NOMO-1 (cell line): ENCODE data around the gene KIAA0825.

ENCODE experiments used
- DNase-seq, 2 experiments: peaks; one replicate each; lab custom pipeline; 2025; ENCODE audit not compliant: unreplicated experiment in 2 of 2; lab: John Stamatoyannopoulos, UW

KIAA0825 gene

GRCh38 chr5:94442076-94442475 is 176.3 kb downstream of the KIAA0825 start:
- DNase-seq: no peak

- no peak for DNase-seq
Measured at GRCh38 chr5:94440015-94440414, 178.4 kb downstream of the KIAA0825 start.

GRCh38 chr5:94433397-94434163 is 184.8 kb downstream of the KIAA0825 start:
- peak; percentile 53 to 90 for DNase-seq

DNA sequence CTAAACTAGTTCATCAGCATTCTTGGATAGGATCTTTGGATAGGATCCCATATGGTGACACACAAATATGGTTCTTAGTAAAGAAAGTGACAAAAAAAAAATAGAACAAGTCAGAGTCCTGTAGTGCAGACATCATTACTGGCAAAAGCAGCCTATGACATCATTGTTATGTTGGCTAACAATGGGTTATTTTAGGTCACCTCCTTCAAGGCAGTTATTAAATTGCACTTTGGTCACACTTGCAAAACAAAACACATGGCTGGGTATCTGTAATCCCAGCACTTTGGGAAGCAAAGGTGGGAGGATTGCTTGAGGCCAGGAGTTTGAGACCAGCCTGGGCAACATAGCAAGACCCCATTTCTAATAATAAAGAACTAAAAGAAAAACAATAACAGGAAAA is 185.9 kb downstream of the KIAA0825 start:
- DNase-seq: peak in 1 of 2 experiments; percentile 12

DNA sequence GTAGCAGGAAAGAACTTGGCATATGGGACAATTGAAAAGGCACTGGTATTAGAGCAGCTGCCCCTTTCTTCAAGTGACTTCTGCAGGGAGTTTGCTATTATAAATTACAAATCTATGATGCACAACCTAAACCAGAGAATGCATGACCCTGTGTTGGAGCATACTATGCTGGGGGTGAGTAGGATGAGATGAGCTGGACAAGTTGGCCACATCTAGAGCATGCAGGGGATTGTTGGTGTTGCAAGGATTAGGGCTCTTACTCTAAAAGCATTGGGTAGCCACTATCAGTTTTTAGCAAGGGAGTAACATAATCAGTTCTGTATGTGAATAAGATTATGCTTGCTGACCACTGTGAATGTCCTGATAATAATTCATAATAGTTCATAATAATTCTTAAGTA is 186.7 kb downstream of the KIAA0825 start:
- DNase-seq: no peak

GRCh38 chr5:94429566-94429965 is 188.8 kb downstream of the KIAA0825 start:
- no peak for DNase-seq

DNA sequence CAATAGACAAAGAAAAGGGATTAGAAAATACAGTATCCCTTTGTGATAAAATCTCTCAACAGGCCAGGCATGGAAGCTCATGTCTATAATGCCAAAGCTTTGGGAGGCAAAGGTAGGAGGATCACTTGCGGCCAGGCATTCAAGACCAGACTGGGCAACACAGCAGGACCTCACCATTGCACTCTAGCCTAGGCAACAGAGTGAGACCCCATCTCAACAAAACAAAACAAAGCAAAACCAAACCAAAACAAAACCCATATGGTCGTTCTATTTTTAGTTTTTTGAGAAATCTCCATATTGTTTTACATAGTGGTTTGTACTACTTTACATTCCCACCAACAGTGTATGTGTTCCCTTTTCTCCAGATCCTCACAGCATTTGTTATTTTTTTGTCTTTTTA is 193.0 kb downstream of the KIAA0825 start:
- no peak for DNase-seq

DNA sequence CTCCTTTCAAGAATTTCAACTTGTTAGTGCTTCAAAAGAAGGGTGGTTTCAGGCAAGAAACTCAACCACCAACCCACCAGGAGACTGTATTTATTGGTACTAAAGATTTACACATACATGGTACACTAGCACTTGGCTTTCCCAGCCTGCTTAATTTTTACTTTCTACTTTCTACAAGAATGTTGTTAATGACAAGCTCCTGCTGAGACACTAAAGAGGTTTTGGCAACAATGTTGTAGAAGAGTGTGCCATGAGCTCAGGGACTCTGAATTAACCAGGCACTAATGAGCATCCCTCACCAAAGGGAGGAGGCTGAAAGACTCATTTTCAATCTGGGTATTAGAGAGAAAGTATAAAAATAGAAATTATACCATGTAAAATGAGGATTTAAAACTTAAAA is 195.0 kb downstream of the KIAA0825 start:
- DNase-seq: no peak

GRCh38 chr5:94422812-94423211 is 195.6 kb downstream of the KIAA0825 start:
- peak in 1 of 2 experiments; percentile 37 for DNase-seq

DNA sequence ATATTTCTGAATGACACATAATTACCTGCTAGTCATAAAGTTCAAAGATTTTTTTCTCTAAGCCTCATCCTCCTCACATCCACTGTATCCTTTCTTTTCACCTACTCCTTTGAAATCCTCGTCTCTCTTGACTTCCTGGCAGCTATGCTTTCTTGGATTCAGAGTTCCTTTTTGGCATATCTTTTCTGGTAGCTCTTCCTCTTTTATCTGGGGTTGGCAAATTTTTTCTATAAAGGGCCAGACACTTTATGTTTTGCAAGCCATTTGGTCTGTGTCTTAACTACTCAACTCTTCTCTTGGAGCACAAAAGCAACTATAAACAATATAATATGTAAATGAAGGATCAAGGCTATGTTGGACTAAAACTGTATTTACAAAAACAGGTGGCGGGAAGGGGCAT is 197.5 kb downstream of the KIAA0825 start:
- DNase-seq: peak; percentile 25 to 29

DNA sequence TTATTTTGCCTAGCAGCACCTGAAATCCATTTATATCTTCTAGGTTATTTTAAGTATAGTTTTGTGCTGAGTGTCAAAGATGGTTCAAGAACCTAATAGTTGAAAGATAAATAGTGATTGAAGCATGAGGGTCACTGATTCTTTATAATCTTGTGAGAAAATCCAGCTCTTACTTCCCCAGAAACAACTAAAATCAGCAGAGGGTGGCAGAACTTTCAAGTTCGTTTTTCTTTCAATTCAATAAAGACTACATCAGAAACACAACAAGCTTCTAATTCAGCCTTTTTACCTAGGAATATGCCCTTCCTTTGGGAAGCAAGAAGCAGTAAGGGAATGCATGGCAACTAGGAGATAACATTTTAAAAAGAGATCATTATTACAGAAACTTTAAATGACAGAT is 202.6 kb downstream of the KIAA0825 start:
- no peak for DNase-seq

DNA sequence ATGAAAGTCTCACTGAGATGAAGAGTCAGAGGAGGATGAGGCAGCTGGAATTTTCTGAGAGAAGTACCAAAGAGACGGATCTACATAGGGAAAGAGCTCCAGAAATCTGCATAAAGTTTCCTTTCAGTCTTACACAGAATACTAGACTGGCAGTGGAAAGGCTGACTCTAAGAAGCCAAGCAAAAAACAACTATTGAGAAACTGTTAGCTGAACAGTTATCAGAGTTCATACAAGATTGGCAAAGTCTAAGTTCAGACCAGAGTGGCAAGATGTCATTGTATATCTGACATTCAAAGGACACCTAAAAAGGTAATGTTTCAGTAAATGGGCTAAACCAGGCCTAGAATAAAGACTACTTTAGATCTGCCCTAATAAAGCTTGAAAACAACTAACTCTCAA is 209.0 kb downstream of the KIAA0825 start:
- no peak for DNase-seq

GRCh38 chr5:94407023-94407422 is 211.4 kb downstream of the KIAA0825 start:
- no peak for DNase-seq

DNA sequence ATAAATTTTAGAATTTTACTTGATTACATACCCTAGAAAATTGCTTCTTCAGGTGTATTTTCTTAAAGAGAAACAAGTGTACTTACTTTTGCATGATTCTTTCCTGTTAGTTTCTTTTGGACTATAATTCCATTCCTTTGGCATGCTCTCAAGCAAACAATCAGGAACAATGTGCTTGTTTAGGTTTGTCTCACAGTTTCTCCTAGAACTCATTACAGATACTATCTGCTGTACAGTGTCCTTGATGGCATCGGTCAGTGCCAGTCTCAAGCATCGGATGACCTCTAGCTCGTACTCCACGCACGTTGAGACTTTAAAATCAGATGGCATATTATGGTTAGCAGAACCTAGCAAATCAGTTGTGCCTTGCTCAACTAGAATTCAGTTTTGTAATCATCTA is 214.9 kb downstream of the KIAA0825 start:
- DNase-seq: no peak

- DNase-seq: no peak
Measured at GRCh38 chr5:94402096-94402495, 216.3 kb downstream of the KIAA0825 start.

DNA sequence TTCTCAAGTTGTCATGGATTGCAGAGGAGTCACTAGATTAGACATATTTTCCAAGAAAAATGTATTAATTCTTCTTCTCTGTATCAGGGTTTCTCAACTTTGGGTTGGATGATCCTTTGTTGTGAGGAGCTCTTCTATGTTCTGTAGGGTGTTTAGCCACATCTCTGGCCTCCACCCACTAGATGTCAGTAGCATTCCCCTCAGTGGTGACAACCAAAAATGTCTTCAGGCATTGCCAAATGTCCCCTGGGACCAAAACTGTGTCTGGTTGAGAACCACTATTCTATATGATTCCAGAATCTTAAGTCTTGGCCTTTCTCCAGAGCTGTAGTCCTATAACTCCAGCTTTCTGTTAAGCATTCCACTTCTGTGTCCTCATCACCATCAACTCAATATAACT is 220.9 kb downstream of the KIAA0825 start:
- DNase-seq: no peak

- no peak for DNase-seq
Measured at GRCh38 chr5:94396687-94397086, 221.7 kb downstream of the KIAA0825 start.

GRCh38 chr5:94395468-94395867 is 222.9 kb downstream of the KIAA0825 start:
- DNase-seq: no peak

- no peak for DNase-seq
Measured at GRCh38 chr5:94391996-94392395, 226.4 kb downstream of the KIAA0825 start.

GRCh38 chr5:94389515-94389899 is 228.9 kb downstream of the KIAA0825 start:
- no peak for DNase-seq

DNA sequence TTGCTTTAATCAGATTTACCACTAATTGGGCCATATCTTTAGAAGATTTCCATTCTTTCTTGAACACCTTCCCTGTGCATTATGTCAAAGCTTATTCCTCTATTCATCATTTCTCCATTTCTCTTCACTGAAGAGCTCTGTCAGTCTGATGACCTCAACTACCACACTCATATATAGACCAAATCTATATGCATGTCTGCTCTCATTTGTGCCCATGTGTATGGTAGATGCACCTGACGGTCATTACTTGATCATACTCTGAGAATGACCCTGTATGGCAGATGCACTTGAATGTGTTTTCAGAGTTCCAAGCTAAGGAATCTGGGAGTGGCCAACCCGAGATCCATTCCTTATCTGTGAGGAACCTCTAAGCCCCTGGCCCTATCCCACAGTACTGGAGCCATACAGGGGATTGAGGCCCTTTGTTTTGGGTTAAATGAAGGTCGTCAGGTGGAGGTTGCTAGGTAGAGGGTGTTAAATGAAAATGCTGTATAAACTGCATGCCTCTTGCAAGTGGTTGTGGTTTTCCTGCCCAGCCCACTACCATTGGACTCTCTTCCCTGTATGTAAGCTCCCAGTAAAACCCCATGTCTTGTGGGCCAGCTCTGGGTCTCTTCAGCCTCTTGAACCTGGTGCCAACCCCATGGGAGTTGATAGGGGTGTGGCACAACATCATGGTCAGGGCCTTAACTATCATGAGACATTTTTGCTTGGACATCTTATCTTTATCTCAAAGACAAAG is 229.5 kb downstream of the KIAA0825 start:
- DNase-seq: no peak

DNA sequence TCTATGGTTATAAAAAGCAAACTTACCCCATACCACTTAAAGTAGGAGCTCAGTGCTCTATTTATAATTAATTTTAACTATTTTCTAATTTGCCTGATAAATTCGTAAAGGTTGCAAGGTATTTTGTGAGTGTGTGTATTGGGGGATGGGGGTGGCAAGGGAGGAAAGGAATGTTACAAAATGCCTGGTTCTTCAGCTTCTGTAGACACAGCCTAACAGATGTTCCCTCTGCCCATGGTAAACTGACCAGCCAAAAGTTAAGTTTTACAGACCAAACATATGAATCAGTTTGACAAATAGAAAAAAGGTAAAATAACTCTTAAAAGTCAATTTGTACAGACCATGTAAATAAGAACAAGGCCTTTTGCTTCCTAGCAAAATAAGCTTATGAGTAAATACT is 232.6 kb downstream of the KIAA0825 start:
- DNase-seq: no peak
